HG02642 (cell line): Measurements from ENCODE around the gene MRM1.
A peak's percentile ranks its signal among the peaks of the same experiment; 100 is the strongest.
"Not testable (repeated sequence)": the region's sequence is repeated elsewhere in the genome, so short reads cannot be mapped to it uniquely, and the experiment has no call there.

ENCODE experiments used
- ATAC-seq: cut with Tn5 transposase; IDR thresholded peaks from one replicate; pipeline ENCODE4 v1.9.1; 2021; ENCODE audit warnings: mild to moderate bottlenecking; ENCODE audit not compliant: unreplicated experiment, poor library complexity

Gene MRM1

DNA sequence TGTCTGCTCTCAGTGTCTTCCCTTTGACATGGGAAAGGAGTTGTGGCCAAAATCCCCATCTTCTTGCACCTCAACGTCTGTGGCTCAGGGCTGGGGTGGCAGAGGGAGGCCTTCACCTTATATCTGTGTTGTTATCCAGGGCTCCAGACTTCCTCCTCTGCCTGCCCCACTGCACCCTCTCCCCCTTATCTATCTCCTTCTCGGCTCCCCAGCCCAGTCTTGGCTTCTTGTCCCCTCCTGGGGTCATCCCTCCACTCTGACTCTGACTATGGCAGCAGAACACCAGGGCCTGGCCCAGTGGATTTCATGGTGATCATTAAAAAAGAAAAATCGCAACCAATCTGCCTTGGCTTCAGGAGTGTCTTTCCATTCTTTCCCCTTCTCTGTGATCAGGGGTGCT, 918 bp upstream of the MRM1 start:
- ATAC-seq: no peak

DNA sequence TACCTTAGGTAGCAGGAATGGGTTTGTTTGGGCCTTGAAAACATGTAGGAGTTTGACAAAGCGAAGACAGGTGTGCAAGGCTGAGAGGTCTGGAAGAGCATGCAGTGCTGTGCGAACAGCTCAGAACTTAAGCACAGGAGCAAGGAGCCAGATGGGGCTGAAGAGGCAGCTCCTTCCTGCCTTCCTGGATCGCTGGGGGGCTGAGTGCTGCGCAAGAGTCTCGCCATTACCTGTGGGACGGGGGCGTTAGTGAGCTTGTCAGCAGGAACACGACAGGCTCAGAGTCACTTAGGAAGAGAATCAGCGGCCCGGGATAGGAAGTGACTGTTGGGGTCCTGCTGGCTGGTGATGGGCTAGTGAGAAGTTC, 464 bp upstream of the MRM1 start:
- ATAC-seq: no peak

DNA sequence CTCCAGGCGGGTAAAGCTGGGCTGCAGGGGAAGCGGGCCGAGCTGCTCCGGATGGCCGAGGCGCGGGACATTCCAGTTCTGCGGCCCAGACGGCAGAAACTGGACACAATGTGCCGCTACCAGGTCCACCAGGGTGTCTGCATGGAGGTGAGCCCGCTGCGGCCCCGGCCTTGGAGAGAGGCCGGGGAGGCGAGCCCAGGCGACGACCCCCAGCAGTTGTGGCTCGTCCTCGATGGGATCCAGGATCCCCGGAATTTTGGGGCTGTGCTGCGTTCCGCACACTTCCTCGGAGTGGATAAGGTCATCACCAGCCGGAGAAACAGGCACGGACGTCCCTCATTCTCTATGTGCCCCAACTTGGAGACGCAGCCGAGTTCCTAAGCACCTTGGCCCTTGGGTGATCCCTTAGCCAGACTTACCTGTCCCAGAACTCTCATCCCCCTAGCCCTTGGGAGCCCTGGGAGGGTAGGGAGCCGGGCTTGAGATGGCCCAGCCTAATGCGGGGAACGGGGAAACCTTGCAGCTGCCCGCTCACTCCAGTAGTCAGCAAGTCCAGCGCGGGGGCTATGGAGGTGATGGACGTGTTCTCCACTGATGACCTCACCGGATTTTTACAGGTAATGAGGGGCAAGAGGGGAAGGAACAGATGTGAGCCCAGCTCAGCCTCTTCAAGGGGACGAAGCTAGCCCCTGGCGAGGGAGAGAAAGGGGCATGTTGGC, 806 bp downstream of the MRM1 start:
- ATAC-seq: peak; percentile 27

DNA sequence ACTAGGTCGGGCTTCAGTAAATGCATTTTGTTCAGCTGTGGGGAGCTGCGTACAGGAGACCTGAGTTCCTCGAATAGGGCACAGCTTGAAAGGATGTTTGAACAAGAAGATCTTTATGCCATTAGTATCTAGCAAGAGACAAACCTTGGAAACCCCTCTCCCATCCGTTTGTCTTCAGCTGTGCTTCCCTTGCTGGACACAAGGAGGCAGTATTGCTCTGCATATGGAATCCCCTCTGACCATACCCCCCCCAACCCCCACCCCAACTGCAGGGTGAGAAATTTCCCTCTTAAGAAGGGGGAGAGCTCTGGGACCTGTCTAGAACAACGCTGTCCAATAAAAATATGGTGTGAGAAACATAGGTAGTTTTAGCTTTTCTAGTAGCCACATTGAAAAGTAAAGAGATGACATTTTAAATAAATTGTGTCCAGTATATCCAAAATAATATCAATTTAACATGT, 1.6 kb downstream of the MRM1 start:
- ATAC-seq: no peak

DNA sequence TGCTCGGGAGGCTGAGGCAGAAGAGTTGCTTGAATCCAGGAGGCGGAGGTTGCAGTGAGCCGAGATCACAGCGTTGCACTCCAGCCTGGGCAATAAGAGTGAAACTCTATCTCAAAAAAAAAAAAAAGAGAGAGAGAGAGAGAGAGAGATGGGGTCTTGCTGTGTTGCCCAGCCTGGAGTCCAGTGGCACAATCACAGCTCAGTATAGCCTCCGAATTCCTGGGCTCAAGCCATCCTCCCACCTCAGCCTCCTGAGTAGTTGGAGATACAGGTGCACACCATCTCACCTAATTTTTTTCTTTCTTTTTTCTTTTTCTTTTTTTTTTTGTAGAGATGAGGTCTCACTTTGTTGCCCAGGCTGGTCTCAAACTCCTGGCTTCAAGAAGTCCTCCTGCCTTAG, 3.6 kb downstream of the MRM1 start:
- ATAC-seq: not testable (repeated sequence)

DNA sequence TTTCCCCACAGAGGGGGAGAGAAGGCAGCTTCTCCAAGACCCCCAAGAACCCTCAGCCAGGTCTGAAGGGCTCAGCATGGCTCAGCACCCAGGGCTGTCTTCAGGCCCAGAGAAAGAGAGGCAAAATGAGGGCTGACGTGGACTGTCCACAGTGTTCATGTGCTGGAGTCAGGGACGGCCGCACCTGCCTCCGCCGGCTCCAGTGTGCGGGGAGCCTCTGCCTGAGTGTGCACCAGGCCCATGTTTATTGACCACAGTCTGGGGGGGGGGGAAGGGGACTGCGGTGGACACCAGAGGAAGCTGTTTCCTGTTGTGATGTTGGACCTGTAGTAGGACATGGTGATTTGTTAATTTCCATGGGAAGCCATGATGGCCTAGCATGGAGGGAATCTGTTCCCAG, 6.9 kb downstream of the MRM1 start:
- ATAC-seq: no peak

DNA sequence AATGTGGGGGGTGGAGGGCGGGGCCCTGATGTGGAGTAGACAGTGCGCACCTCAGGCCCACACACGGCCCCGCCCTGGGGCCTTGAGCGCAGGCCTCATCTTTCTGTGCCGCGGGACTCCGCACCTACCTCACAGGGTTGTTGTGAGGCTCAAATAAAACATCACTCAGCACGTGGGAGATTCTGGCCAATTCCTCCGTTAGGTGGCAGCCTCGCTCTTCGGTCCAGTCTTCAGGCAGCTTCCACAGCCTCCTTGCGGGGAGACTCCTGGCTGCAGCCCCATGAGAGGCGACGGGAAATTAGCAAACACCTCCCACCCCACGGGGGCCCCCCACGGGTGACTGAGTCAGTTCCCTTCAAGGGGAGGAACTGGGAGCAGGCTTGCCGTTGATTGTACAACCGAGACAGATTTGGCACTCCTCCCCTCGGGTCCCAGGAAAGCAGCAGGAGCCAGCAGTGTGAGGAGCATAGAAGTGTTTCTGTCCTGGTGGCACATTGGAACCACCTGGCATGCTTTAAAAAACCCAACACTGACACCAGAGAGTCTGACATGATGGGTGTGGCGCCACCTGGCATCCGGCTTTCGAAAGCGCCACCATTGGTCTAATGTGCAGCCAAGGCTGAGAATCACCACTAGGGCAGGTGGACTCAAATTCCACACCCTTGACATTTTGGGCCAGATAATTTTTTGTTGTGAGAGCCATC, 7.6 kb downstream of the MRM1 start:
- no peak for ATAC-seq

DNA sequence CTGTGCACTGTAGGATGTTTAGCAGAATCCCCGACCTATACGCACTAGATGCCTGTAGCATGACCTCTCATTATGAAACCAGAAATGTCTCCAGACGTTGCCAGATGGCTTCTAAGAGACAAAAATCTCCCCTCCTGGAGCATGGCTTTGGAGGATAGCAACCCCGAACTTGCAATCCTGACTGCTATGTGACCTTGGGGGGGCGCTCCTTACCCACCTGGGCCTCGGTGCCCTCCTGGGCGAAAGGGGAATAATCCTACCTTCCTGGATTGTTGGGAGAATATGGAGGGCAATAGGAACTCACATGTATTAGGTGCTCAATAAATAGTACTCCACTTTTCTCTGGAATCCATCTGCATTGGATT, 8.1 kb downstream of the MRM1 start:
- no peak for ATAC-seq

DNA sequence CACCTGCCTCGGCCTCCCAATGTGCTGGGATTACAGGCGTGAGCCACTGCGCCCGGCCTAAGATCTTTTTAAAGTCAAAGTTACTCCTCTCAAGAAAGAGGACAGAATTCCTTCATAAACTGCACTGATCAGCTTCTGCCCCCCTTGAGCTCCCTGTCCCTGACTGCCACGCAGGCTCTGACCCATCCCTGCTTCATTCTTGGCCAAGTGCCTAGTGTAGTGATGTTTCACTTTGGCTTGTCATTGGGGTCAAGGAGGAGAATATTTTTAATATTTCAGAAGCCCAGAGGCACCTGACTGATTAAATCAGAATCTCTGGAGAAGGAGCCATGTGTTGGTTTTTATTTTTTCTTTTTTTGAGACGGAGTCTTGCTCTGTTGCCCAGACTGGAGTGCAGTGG, 9.1 kb downstream of the MRM1 start:
- ATAC-seq: no peak

DNA sequence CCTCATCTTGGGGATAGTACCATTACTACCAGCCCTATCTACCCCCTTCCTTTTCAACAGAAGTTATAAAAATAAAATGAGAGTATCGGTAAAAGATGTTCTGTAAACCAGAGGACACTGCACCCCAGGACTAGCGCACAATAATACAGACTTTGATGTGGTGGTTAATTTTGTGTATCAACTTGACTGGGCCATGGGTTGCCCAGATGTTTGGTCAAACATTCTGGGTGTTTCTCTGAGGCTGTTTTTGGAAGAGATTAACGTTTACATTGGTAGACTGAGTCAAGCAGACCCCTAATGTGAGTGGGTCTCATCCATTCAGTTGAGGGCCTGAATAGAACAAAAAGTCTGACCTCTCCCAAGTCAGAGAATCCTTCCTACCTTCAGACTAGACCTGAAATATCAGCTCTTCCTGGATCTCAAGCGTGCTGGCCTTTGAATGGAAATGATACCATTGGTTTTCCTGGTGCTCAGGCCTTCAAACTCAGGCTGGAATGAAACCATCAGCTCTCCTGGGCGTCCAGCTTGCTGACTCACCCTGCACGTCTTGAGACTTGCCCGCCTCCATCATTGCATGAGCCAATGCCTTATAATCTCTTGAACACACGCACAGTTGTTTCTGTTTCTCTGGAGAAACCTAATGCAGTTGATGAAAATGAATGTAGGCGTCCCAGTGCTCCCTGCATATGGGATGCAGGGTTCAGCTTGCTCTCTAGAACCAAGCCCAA, 10.1 kb downstream of the MRM1 start:
- no peak for ATAC-seq

DNA sequence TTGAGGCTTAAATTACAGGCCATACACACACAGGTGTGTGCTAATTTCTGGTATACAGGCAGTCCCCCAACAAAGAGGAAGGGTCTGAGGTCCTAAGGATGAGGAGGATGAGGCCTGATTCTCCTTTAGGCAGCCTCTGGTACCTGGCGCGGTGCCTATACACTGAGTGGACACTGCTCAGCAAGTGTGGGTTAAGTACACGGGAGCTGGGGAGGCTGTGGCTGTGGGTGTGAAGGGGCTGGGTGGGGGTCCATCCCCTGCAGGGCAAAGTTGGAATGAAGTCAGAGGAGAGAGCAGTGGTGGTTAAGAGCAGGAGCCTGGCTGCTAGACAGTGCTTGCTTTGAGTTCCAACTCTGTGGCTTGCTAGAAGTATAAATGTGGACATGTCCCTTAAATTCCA, 10.9 kb downstream of the MRM1 start:
- ATAC-seq: no peak

DNA sequence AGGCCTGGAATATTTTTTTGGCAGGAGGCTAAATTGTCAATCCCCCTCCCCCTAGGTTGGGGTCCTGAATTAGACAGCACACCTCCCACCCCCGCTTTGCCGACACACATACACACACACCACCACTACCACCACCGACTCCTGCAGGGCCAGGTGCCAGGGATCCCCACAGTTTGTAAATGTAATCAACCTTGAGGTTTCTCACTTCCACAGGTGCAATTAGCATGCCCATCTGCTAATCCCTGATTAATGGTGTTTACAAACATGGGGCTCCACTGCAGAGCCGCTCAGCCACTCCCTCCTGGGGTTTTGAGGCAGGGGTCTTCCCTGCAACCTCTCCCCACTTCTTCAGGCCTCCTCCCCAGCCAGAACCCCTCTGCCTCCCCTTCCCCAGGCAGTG, 11.8 kb downstream of the MRM1 start:
- no peak for ATAC-seq

DNA sequence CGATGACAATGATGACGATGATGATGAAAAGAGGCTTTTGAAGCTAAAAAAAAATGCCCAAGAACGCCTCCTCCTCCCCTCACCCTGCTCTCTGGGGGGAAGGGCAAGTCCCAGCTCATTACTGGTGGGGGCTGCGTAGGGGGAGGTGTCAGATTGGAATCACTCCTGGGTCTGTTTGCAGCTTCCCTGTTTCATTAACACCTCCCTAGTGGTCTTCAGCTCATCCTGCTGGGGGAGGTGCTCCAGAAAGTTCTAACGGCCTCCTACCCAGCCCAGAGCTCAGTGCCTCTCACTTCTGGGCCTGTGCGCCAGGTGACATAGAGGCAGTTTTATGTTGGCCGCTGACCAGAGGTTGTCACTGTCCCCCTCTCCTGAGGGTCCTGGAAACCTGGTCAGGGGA, 12.7 kb downstream of the MRM1 start:
- no peak for ATAC-seq

DNA sequence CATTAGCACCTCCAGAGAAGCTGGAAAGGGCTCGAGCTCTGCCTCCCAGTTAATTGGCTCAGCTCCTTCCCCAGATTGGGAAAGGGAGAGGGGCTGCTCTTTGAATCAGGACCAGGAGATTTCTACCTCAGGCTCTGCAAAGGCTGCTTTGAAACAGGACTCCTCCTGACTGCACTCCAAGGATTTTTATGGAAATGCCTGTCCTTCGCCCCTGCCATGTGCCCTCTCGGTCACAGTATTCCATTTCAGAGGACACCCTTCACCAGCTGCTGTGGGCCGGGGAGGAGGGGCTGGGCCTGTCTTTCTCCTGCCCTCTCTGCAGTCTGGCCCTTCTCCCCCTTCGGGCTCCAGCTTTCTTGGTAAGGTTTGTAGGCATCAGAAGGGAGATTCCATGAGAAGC, 13.6 kb downstream of the MRM1 start:
- no peak for ATAC-seq

DNA sequence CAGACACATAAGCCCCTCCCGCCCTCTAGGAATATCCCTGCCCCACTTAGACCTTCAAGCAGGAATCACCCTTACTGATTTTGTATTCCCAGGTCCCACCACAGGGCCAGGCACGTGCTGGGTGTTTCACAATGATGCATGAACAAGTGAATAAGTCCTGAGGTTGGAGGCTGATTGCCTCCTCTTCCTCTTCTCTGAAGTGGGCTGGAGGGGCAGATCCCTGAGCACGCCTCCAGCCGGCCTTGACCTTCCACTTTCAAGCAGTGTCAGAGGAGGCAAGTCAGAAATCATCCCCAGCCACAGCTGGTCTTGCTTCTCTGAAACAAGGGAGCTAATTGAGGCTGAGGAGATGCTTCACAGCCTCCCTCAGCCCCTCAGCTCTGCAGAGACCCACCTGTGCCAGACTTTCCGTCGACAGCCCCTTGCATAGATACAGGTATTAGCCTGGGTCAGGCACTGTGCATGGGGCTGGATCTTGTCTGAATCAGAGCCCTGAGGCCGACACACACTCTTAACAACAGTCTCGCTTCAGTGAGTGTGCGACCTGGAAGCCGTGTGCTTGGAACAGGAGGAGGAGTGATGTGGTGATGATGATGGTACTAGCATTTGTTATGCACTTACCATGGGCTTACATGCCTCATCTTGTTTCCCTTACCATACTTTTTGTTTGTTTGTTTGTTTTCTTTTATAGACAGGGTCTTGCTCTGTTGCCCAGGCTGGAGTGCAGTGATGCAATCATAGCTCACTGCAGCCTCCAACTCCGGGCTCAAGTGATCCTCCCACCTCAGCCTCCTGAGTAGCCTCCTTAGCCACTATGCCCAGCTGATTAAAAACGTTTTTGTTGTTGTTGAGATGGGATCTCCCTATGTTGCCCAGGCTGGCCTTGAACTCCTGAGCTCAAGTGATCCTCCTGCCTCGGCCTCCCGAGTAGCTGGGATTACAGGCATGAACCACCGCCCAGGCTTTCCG, 15.0 kb downstream of the MRM1 start:
- ATAC-seq: no peak

DNA sequence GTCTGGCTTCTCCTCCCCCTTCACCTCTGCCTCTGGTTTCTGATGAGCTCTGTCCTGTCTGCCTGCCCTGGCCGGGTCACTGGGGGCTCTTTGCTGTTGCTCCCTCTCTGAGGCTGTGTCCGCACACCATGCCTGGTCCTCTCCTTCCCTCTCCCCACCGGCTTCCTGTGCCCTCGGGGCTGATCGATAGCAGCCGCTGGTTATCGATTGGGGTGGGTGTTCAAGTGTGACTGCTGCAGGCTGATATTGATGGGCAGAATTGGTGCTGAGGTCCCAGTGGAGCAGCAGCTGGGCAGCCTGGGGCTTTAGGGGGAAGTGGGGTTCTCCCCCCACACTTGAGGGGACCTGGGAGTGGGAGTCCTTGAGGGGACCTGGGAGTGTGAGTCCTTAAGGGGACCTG, 16.4 kb downstream of the MRM1 start:
- ATAC-seq: no peak

DNA sequence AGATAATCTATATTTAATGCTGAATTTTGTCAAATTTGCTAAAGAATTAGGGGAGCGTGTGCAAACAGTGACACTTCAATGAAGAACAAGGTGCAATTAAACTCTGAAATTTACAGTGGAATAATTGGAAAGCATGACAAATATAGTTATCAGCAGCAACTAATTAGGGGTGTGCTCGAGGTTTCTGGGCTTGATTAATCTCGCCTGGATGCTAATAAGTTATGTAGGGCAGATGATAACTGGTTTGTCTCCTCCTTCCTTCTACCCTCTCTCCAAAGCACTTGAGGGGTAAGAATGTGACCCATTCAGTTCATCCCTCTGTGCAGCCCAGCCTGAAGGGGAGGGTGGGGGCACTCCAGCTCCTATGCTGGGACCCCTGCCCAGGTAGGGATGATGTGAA, 21.9 kb downstream of the MRM1 start:
- ATAC-seq: no peak

DNA sequence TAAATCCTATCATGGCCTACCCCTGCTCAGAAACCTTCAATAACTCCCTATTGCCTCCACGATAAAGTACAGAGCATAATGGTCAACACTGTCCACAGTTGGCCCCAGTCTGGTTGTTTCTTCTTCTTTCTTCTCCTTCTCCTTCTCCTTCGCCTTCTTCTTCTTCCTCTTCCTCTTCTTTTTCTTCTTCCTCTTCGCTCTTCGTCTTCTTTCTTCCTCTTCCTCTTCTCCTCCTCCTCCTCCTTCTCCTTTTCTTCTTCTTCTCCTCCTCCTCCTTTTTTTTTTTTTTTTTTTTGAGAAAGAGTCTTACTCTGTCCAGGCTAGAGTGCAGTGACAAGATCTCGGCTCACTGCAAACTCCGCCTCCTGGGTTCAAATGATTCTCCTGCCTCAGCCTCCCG, 23.8 kb downstream of the MRM1 start:
- ATAC-seq: no peak

DNA sequence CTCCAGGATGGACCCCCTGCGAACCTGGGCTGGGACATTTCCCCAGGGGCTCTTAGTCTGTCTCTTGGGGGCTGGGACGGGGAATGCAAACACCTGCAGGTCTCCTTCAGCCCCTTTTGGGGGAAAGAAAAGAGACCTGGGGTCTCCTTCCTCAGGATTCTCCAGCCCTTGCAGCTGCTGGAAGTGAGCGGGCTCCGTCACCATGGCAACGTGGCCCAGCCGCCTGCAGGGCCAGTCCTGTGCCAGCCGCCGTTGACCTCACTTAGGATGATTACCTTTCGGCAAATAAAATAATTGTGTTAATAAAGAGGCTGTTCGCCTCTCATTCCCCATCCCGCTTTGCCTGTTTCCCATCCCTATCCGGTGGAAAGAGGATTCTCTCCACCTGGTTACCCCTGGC, 25.7 kb downstream of the MRM1 start:
- no peak for ATAC-seq

DNA sequence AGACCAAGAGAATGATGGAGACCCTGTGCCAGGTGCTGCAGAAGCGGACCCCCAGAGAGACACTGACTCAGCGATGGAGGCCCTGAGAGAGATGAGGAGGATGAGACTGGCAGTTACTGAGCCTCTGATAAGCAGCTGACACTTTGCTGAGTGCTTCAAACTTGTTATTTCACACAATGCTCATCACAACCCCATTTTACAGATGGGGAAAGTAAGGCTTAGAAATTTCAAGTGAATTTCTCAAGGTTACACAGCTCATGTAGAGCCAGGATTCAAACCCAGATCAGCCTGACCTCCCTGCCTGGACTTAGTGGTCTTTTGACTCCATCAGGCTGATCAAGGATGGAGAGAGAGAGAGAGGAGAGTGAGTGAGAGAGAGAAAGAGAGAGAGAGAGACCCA, 27.2 kb downstream of the MRM1 start:
- no peak for ATAC-seq
